Activated CD4-positive, alpha-beta T cell treated with anti-CD3 and anti-CD28 coated beads for 1 hour (primary cell): ENCODE results near the gene SLC22A3.
"Not testable (repeated sequence)": the region's sequence is repeated elsewhere in the genome, so short reads cannot be mapped to it uniquely, and the experiment has no call there.

Experiments
- DNase-seq: peaks from one replicate; pipeline ENCODE4 v3.0.0-alpha.2; 2020

The SLC22A3 gene

DNA sequence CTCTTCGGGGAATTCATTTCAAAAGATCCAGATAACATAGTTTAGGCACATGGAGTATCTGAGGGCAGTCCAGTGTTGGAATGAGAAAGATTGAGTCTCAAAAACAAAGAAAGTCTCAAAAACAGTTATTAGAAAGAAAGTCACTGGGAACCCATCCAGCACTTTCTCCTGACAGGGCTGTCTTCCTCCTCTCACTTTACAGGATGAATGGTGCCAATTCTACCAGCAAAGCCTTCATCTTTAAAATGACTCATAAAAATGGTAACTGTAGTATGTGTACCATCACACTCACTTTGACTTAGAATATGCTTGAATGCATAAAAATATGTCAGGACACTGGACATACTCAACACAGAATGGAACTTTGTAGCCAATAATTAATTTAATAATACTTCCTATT, 71.3 kb downstream of the SLC22A3 start:
- no peak for DNase-seq

DNA sequence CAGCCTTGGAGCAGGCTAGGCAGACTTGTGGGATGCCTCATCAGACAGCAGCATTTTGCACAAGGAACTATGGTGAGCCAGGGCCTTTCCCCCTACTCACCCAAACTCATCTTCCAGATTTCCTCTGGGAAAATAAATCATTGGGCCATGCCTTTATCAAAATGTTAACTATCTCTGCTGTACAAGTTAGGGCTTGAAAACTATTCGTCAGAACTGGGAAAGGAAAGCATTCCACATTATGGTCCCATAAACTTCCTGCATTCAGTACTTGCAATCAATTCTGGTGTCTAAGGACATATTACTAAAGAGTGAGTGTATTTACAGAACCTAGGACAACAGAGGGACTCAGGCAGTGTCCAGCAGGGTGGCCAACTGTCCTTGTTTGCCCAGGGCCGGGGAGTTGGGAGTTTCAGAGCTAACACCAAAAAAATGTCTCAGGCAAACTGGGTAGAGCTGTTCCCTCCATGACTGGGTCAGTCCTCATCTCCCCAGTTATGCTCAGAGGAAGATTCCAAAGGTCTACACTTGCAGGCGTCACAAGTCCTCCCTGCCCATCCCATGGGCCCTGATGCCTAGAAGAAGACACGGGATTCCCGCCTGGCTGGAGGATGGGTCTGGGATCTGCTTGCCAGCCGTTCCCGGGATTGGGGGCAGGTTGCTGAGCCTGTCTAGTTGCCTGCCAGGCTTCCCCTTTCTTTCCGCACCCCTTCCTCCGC, 72.2 kb downstream of the SLC22A3 start:
- no peak for DNase-seq

DNA sequence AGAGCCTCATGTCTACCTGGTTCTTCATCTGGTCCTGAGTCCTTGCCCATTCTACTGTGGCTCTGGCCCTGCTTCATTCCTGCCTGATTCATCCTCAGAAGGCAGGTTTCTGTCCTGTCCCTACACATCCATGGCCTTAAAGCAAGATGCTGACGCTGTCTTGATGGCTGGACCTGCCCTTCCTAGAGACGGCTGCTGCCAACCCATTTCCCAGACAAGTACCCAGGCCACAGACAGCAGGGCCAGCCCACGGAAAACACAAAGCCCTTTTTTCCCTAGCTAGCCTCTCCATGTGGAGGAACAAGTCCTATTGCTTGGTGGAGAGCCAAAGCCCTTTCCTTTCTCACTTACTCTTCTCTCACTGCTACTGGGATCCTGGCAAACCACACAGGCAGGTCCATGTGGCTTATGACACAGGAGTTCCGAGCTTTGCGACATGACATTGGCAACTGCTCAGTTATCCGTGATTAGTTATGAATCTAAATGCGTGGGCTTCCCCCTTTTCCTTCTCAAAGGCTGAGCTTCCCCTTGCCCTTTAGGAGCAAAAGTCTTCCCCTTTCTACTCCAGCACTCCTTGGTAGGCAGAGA, 72.9 kb downstream of the SLC22A3 start:
- DNase-seq, result no peak

GRCh38 chr6:160421854-160422253, 73.7 kb downstream of the SLC22A3 start:
- DNase-seq, result no peak

GRCh38 chr6:160424256-160424655, 76.1 kb downstream of the SLC22A3 start:
- no peak for DNase-seq

DNA sequence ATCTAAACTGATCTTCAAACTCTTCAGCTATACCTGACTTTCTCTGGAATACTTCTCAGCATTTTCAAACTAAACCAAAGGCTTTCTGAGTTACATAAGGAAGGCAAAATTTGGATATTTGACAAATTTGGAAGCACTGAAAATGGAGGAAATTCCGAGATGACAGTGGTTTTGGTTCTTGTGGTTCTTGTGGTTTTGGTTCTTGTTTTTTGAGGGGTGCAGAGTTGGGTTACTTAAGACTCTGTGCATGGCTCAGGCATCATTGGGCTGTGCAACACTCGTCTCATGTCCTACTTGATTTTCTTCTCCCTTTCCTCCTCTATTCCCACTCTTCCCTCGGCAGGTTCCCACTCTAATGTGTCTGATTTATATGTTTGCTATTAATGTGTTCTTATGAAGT, 78.0 kb downstream of the SLC22A3 start:
- no peak for DNase-seq

DNA sequence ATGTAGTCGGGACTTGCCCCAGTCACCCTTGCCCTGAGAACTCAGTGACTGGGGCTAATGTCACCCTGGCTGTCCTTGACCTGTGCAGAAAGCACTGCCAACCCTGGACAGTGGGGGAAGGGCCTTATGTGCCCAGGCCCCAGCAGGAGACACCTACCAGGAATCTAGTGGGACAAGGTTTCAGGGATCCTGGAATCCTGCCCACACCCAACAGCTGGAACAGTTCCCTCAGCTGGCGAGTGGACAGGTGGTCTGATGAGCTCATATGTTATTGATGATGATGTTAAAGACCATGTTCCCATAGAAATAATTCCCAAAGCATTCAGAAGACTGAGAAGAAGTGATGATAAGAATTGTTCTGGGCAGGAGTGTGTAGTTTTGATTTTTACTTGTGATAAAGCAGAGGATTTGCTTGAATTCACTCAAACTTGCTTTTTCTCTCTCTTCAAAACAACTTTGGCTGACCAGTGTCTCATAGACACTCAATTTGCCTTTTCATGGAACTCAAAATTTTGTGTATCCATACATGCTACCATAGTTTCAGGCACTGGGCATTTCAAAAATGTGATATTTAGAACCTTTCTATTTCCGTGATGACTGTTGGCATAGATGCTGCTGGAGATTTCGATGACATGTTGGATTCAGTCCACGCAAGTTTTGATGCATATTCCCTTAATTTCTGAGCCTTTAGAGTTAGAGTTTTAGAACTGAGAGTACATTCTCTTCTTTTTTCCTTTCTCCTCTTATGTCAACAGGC, 79.3 kb downstream of the SLC22A3 start:
- no peak for DNase-seq

GRCh38 chr6:160428069-160428430, 79.9 kb downstream of the SLC22A3 start:
- DNase-seq, result no peak

DNA sequence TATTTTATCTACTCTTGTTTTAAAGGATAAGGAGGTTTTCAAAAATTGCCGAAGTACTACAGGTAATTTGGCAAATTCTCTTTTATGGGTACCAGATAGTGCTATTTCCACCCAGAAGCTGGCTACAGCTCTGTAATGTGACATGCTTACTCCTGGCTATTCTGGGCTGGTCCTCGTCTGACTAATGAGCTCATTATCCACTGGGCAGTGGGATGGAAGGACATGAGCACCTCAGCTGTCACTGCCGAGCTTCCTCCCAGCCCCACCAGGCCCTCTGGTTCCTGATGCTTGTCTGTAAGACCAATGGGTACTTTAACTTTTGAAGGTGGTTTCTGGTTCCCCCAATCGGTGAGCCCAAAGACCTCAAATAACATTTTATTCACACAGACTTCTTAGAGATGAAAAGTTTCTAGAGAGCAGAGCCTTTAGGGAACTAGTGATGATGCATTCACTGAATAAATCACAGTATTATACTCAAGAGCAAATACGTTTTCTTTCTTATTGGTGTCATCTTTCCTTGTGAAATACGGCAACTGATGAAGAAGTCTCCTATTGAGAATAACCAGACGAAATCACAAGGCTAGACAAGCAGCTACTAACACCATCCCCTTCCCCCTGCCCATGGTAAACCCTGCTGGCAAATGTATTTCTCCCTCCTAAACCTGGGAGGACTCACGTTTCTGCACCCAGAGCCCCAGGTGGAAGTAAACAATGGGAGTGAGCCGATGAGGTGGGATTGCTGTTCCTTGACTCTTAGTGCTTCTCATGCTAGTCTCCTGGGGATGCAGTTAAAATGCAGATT, 80.8 kb downstream of the SLC22A3 start:
- DNase-seq, result no peak

GRCh38 chr6:160429620-160429895, 81.4 kb downstream of the SLC22A3 start:
- DNase-seq, result no peak

GRCh38 chr6:160430203-160430602, 82.0 kb downstream of the SLC22A3 start:
- no peak for DNase-seq

DNA sequence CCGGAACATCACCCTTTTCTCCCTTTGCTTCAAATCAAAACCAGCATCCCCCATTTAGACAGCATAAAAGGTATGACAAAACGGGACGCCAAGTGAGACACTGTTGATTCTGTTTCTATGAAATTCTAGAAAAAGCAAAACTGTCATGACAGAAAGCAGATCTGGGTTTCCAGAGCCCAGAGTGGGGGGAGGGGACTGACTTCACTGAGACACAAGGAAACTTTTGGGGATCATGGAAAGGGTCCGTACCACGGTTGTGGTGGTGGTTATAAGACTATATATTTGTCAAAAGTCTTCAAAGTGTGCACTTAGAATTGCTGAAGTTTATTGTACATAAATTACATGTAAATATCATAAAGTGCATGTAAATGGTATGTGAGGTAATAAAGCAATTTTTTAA, 82.6 kb downstream of the SLC22A3 start:
- no peak for DNase-seq

- DNase-seq, result no peak
These were observed 83.0 kb downstream of the SLC22A3 start for GRCh38 chr6:160431226-160431625.

GRCh38 chr6:160431791-160432404, 83.7 kb downstream of the SLC22A3 start:
- DNase-seq, result no peak

GRCh38 chr6:160435935-160436334, 87.8 kb downstream of the SLC22A3 start:
- no peak for DNase-seq

DNA sequence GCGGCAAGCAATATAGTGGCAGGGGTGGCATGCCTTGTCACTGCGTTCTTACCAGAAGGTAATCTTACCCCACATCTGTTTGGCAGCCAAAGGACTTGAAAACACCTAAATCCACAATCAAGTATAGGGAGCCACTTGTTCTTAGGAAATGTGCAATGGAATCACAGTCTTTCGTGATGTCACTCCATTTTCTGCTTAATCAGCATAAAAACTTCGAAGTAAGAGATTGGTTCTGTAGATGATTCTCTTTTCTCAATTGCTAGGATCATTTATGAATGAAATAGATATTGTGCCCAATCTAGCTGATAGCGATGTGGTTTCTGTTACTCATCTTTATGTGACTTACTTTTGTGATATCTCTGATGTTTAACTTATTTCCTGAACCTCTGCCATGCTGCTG, 89.0 kb downstream of the SLC22A3 start:
- no peak for DNase-seq

- no peak for DNase-seq
These were observed 89.6 kb downstream of the SLC22A3 start for GRCh38 chr6:160437775-160438174.

DNA sequence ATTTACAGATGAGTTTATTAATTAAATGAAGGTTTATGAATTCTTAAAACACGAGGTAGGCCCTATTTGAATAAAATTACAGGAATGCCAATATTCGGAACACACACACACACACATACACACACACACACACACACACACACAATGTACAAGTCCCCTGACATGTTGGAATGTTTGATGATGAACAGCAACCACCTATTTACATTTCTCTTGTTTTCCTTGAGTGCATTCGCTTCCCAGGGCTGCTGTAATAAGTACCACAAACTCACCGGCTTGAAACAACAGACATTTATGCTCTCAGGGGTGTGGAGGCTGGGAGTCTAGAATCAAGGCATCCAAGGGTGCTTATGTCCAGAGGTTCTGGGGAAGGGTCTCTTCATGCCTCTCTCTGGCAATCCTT, 90.3 kb downstream of the SLC22A3 start:
- DNase-seq, result no peak

DNA sequence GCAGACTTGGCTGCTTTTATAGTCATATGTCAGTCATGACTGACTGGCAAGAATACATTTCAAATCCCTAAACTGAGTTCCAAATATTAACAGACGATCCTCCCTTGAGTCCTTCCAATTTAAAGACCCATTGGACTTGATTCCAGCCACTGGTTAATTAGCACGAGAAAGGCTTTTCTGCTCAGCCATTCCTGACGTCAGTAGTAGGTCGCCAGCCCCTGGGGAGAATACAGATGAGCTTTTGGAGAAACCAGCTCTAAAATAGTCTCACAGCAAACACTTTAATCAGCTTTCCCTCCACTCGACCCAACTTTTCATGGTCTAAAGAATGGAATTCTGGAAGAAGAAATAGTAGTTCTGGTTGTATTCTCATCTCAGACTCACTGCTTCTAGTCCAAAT, 91.6 kb downstream of the SLC22A3 start:
- no peak for DNase-seq

GRCh38 chr6:160442151-160442550, 94.0 kb downstream of the SLC22A3 start:
- DNase-seq, result no peak

GRCh38 chr6:160445130-160445529, 97.0 kb downstream of the SLC22A3 start:
- DNase-seq, result no peak

DNA sequence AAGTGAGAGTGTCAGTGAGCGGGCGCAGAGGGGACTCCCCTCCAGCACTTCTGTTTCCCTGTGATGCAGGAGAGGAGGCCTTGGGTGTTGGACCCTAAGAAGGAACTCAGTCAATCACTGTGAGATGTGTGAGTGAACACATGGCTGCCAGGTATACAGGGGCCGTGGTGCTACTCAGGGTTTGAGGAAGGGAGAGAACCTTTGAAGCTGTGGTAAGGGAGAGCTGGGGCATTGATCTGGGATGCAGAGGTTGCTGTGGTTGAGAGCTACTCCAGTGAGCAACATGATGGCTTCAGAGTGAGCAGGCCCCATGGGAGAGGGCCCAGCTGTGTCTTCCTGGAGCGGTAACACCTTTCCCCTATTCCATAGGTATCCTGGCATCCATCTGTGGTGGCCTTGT, 99.2 kb downstream of the SLC22A3 start:
- no peak for DNase-seq

- not testable (repeated sequence) for DNase-seq
These were observed 101.6 kb downstream of the SLC22A3 start for GRCh38 chr6:160449787-160450186.
